Measurements from ENCODE around the gene CTIF.

The CTIF gene

GRCh38 chr18:48838166-48838775, 299.4 kb downstream of the CTIF start:
- no peak for DNase-seq (ENCODE audit: insufficient read length, low spot score)

GRCh38 chr18:48838921-48839818, 300.3 kb downstream of the CTIF start:
- FAIRE-seq (peak; percentile 5), DNase-seq (ENCODE audit: insufficient read length, low spot score) (no peak)
- TF ChIP-seq PAX5 (IDR thresholded peaks at IDR 0.05; ENCODE audit: insufficient read depth, low read length, severe bottlenecking) (no peak), POLR2AphosphoS5 (IDR thresholded peaks at IDR 0.05; ENCODE audit: low read depth, low read length) (no peak)

More at GRCh38 chr18:48838166-48838775, 299.4 kb downstream of the CTIF start:
- FAIRE-seq: peak; percentile 84
- TF ChIP-seq POLR2AphosphoS5 (IDR thresholded peaks at IDR 0.05; ENCODE audit: low read depth, low read length): no peak
- TF ChIP-seq PAX5 (IDR thresholded peaks at IDR 0.05; ENCODE audit: insufficient read depth, low read length, severe bottlenecking): no peak
- no peak for TF ChIP-seq SPI1 (IDR thresholded peaks at IDR 0.05; ENCODE audit: low read depth, low read length)
- TF ChIP-seq TAF1 (IDR thresholded peaks at IDR 0.05; ENCODE audit: low read depth, low read length): no peak
- TF ChIP-seq POU2F2 (IDR thresholded peaks at IDR 0.05; ENCODE audit: low read depth, low read length): no peak
- TF ChIP-seq POLR2A (IDR thresholded peaks at IDR 0.05; ENCODE audit: low read depth, low read length): no peak

GRCh38 chr18:48839819-48840490, 301.1 kb downstream of the CTIF start:
- no peak for TF ChIP-seq TAF1 (IDR thresholded peaks at IDR 0.05; ENCODE audit: low read depth, low read length)
- no peak for TF ChIP-seq PAX5 (IDR thresholded peaks at IDR 0.05; ENCODE audit: insufficient read depth, low read length, severe bottlenecking)
- no peak for TF ChIP-seq POLR2A (IDR thresholded peaks at IDR 0.05; ENCODE audit: low read depth, low read length)
- TF ChIP-seq SPI1 (IDR thresholded peaks at IDR 0.05; ENCODE audit: low read depth, low read length): no peak
- no peak for TF ChIP-seq POLR2AphosphoS5 (IDR thresholded peaks at IDR 0.05; ENCODE audit: low read depth, low read length)
- TF ChIP-seq POU2F2 (IDR thresholded peaks at IDR 0.05; ENCODE audit: low read depth, low read length): no peak
- FAIRE-seq (no peak), DNase-seq (ENCODE audit: insufficient read length, low spot score) (no peak)

- DNase-seq (ENCODE audit: insufficient read length, low spot score) (no peak), FAIRE-seq (no peak)
- TF ChIP-seq SPI1 (IDR thresholded peaks at IDR 0.05; ENCODE audit: low read depth, low read length) (no peak), POU2F2 (IDR thresholded peaks at IDR 0.05; ENCODE audit: low read depth, low read length) (no peak), TAF1 (IDR thresholded peaks at IDR 0.05; ENCODE audit: low read depth, low read length) (no peak)
These were observed 301.7 kb downstream of the CTIF start for GRCh38 chr18:48840491-48840877.

DNA sequence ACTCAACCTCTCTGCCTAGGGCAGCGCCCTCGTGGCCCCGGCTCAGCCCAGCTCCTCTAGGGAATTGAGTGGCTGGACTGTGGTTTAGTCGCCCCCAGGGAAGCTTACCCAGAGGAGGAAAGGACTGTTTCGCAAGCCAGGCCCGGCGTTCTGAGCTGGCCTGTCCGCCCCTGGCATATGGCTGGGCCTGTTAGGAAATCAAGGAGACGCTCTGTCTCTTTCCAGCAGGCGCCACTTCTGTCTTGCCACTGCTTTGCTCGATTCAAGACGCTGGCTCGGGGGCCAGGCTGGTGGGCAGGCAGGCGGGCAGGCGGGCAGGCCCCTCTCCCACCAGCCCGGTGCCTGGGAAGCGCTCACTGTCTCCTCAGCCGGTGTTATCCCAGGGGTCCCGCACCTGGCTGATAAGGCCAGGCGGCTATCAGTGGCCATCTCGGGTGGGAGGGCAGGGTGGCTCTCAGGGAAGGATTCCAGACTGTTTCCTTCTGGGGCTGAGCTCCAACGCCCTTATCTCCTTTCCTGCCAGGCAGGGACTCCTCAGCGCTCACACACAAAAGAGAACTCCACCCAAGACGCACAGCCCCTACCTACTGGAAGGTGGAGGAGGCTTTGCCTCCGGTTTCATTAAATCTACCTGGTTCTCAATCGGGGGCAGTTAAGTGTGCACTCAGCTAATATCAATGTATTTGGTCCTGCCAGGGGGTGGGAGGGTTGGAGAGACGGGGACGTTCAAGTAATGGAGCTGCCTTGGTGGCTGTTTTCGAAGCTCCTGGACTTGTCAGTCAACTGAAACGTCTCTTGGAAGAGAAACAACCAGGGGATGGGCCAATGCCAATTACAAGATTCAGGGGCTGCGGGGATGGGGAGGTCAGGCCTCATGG, 302.8 kb downstream of the CTIF start:
- no peak for FAIRE-seq
- no peak for DNase-seq (ENCODE audit: insufficient read length, low spot score)
- TF ChIP-seq SPI1 (IDR thresholded peaks at IDR 0.05; ENCODE audit: low read depth, low read length): no peak
- no peak for TF ChIP-seq POLR2A (IDR thresholded peaks at IDR 0.05; ENCODE audit: low read depth, low read length)
- no peak for TF ChIP-seq PAX5 (IDR thresholded peaks at IDR 0.05; ENCODE audit: insufficient read depth, low read length, severe bottlenecking)
- no peak for TF ChIP-seq POU2F2 (IDR thresholded peaks at IDR 0.05; ENCODE audit: low read depth, low read length)
- no peak for TF ChIP-seq TAF1 (IDR thresholded peaks at IDR 0.05; ENCODE audit: low read depth, low read length)
- no peak for TF ChIP-seq POLR2AphosphoS5 (IDR thresholded peaks at IDR 0.05; ENCODE audit: low read depth, low read length)

- DNase-seq (ENCODE audit: insufficient read length, low spot score): no peak
- FAIRE-seq: no peak
- no peak for TF ChIP-seq POLR2A (IDR thresholded peaks at IDR 0.05; ENCODE audit: low read depth, low read length)
- no peak for TF ChIP-seq TAF1 (IDR thresholded peaks at IDR 0.05; ENCODE audit: low read depth, low read length)
These were observed 303.6 kb downstream of the CTIF start for GRCh38 chr18:48842259-48843061.

GRCh38 chr18:48843162-48843561, 304.3 kb downstream of the CTIF start:
- TF ChIP-seq SPI1 (IDR thresholded peaks at IDR 0.05; ENCODE audit: low read depth, low read length): no peak
- TF ChIP-seq TAF1 (IDR thresholded peaks at IDR 0.05; ENCODE audit: low read depth, low read length): no peak
- no peak for TF ChIP-seq POLR2A (IDR thresholded peaks at IDR 0.05; ENCODE audit: low read depth, low read length)
- TF ChIP-seq POU2F2 (IDR thresholded peaks at IDR 0.05; ENCODE audit: low read depth, low read length): no peak
- no peak for TF ChIP-seq POLR2AphosphoS5 (IDR thresholded peaks at IDR 0.05; ENCODE audit: low read depth, low read length)
- no peak for TF ChIP-seq PAX5 (IDR thresholded peaks at IDR 0.05; ENCODE audit: insufficient read depth, low read length, severe bottlenecking)
- no peak for FAIRE-seq
- DNase-seq (ENCODE audit: insufficient read length, low spot score): no peak

DNA sequence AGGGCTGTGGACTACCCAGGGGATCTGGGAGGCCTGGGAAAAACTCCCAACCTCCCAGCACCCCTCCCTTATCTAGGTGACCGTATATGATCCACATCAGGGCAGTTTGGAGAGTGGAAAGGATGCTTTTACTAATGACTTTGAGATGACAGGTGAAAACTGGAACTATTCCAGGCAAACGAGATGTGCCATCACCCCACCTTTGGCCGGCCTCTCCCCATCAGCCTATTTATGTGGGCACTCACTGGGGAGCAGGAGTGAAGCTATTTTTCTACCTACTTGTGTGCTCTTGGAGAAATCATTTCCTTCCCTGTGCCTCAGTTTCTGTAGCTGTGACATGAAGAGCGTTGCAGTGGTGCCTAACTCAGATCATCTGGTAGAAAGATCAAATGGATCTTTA, 304.8 kb downstream of the CTIF start:
- TF ChIP-seq POLR2A (IDR thresholded peaks at IDR 0.05; ENCODE audit: low read depth, low read length): no peak
- no peak for TF ChIP-seq SPI1 (IDR thresholded peaks at IDR 0.05; ENCODE audit: low read depth, low read length)
- no peak for TF ChIP-seq TAF1 (IDR thresholded peaks at IDR 0.05; ENCODE audit: low read depth, low read length)
- TF ChIP-seq POU2F2 (IDR thresholded peaks at IDR 0.05; ENCODE audit: low read depth, low read length): no peak
- TF ChIP-seq PAX5 (IDR thresholded peaks at IDR 0.05; ENCODE audit: insufficient read depth, low read length, severe bottlenecking): no peak
- no peak for TF ChIP-seq POLR2AphosphoS5 (IDR thresholded peaks at IDR 0.05; ENCODE audit: low read depth, low read length)
- FAIRE-seq (no peak), DNase-seq (ENCODE audit: insufficient read length, low spot score) (no peak)

All from GM12891 (cell line).